Progenitor cell of endocrine pancreas (in vitro differentiated cells): Measurements from ENCODE around the gene CAPS. TPM values are rescaled to one million over a fixed set of nuclear protein-coding genes. Genes with fewer than 3 reads are reported as not detected.
"Not testable (repeated sequence)": the region's sequence is repeated elsewhere in the genome, so short reads cannot be mapped to it uniquely, and the experiment has no call there.

ENCODE experiments used
- DNase-seq: peaks from one replicate; pipeline ENCODE4 v3.0.0; 2021; ENCODE audit warnings: low spot score; ENCODE audit not compliant: unreplicated experiment
- H3K27ac Mint-ChIP-seq: 2 replicates; pipeline ENCODE4 v1.8.0; 2021; ENCODE audit warnings: mild to moderate bottlenecking, moderate library complexity, mixed read lengths
- H3K27me3 Mint-ChIP-seq: 2 replicates; pipeline ENCODE4 v1.8.0; 2021; ENCODE audit warnings: mixed read lengths
- H3K36me3 Mint-ChIP-seq: 2 replicates; pipeline ENCODE4 v1.8.0; 2022; ENCODE audit warnings: mixed read lengths; ENCODE audit not compliant: insufficient read depth
- H3K4me1 Mint-ChIP-seq: 2 replicates; pipeline ENCODE4 v1.8.0; 2021; ENCODE audit warnings: low read depth, mixed read lengths
- H3K4me3 Mint-ChIP-seq: 2 replicates; pipeline ENCODE4 v1.8.0; 2021; ENCODE audit warnings: low read depth, mild to moderate bottlenecking, moderate library complexity, mixed read lengths
- H3K9me3 Mint-ChIP-seq: 2 replicates; pipeline ENCODE4 v1.8.0; 2021; ENCODE audit warnings: low read depth, mixed read lengths
- CTCF ChIP-seq: fragments of 200-600 bp; sonication (generic); IDR thresholded peaks from one replicate; pipeline ENCODE4 v1.5.0; 2021; ENCODE audit warnings: antibody characterized with exemption, mild to moderate bottlenecking; ENCODE audit not compliant: unreplicated experiment
- total RNA-seq: library from RNA; stranded (reverse); gene quantifications from 2 replicates; pipeline ENCODE4 v1.2.1, GENCODE V29; 2021

The CAPS gene
- total RNA-seq, 1 donor from 2014 or later = 22.5 TPM

DNA sequence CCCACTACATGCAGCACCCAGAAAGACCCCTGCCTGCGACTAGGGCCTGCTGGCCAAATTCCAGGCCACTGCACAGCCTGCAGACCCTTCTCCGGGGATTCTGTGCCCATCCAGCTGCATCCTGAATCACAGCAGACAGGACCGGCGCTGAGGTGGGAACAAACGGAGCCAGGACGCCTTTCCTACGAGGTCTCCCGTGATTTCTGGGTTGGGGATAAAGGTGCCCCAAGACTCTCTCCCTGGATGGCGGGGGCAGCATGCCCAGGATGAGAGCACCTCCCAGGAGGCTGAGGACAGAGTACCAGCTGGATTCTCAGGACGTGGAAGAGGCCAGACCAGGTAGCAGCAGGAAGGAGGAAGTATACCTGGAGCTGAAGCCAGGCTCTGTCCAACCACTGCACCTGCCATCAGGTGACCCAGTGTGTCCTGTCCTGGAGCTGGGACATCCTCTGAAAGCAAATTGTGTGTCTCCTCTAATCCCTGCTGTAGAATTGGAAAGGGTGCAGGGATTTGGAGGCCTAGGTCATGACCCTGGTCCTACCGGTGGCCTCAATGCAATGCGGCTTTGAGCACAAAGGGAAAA lies 40.3 kb upstream of the CAPS start:
- no peaks in the 10 kb centered on the region for H3K9me3 Mint-ChIP-seq

GRCh38 chr19:5874496-5874895 lies 39.6 kb upstream of the CAPS start:
- not testable (repeated sequence) for H3K27ac Mint-ChIP-seq, H3K9me3 Mint-ChIP-seq, H3K4me3 Mint-ChIP-seq, H3K27me3 Mint-ChIP-seq, DNase-seq, H3K36me3 Mint-ChIP-seq, H3K4me1 Mint-ChIP-seq

More for the DNA sequence above, 40.3 kb upstream of the CAPS start:
- Mint-ChIP-seq H3K27ac (no peak overlapping the region), H3K4me3 (no peak overlapping the region), H3K4me1 (no peaks in the 10 kb centered on the region), H3K36me3 (no peaks in the 10 kb centered on the region), H3K27me3 (peaks cover 2% of the 10 kb centered on the region)
- no peak for TF ChIP-seq CTCF
- no peak for DNase-seq

DNA sequence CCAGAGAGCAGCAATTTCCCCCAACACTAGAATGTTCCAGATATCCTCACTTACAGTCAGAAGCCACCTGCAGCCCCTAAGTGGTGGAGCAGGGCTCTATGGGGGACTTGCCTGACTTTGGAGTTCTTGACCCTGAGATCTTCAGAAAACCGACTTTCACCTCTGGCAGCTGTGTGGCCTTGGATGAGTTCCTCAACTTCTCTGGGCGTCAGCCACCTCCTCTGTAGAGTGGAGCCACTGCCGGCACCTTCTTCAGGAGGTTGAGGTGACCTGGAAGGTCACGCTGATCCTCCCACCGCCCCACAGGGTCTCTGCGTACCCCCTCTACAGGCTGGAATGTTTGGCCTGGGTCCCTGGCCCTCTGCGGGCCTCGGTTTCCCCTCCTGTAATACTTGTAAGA lies 36.6 kb upstream of the CAPS start:
- TF ChIP-seq CTCF = no peak
- peaks cover 2% of the 10 kb centered on the region for H3K4me1 Mint-ChIP-seq
- no peak for DNase-seq
- H3K4me3 Mint-ChIP-seq = no peak overlapping the region
- H3K27me3 Mint-ChIP-seq = peaks cover 3% of the 10 kb centered on the region
- H3K9me3 Mint-ChIP-seq = no peaks in the 10 kb centered on the region
- H3K36me3 Mint-ChIP-seq = no peaks in the 10 kb centered on the region
- no peak overlapping the region for H3K27ac Mint-ChIP-seq

DNA sequence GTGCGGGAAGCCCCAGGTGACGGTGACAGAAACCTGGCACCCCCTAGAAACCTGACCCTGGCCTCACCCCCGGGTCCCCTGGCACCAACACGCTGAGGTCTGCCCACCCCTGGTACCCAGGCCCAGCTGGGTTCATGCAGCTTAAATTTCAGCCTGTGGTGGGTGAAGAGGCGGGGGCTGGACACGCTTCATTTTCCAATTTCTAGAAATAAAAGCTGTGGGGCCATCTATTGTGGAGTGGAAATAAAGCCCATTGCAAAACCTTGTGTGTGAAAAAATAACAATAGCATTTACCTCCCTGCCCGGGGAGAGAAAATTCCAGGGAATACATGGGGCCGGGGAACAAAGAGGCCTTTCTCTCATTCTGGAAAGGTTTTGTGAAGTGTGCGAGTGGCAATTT lies 36.2 kb upstream of the CAPS start:
- no peak for DNase-seq
- no peak for TF ChIP-seq CTCF
- Mint-ChIP-seq H3K27ac (no peak overlapping the region), H3K27me3 (peaks cover 3% of the 10 kb centered on the region), H3K4me1 (peaks cover 2% of the 10 kb centered on the region), H3K9me3 (no peaks in the 10 kb centered on the region), H3K36me3 (no peaks in the 10 kb centered on the region), H3K4me3 (no peak overlapping the region)

GRCh38 chr19:5880196-5880595 lies 33.9 kb upstream of the CAPS start:
- TF ChIP-seq CTCF = no peak
- H3K9me3 Mint-ChIP-seq = no peaks in the 10 kb centered on the region

GRCh38 chr19:5880604-5881078 lies 33.4 kb upstream of the CAPS start:
- Mint-ChIP-seq H3K4me3 (no peak overlapping the region), H3K27ac (no peak overlapping the region), H3K36me3 (no peaks in the 10 kb centered on the region), H3K9me3 (no peaks in the 10 kb centered on the region), H3K4me1 (peaks cover 2% of the 10 kb centered on the region), H3K27me3 (peaks cover 10% of the 10 kb centered on the region)
- DNase-seq = no peak
- no peak for TF ChIP-seq CTCF

More at GRCh38 chr19:5880196-5880595, 33.9 kb upstream of the CAPS start:
- peaks cover 2% of the 10 kb centered on the region for H3K4me1 Mint-ChIP-seq
- H3K4me3 Mint-ChIP-seq = no peak overlapping the region
- no peak for DNase-seq
- peaks cover 8% of the 10 kb centered on the region for H3K27me3 Mint-ChIP-seq
- no peak overlapping the region for H3K27ac Mint-ChIP-seq
- no peaks in the 10 kb centered on the region for H3K36me3 Mint-ChIP-seq
